NCI-H774 (cell line): ENCODE results near the gene ARMC5.
"Not testable (repeated sequence)": the region's sequence is repeated elsewhere in the genome, so short reads cannot be mapped to it uniquely, and the experiment has no call there.

Experiments
- DNase-seq: peaks from one replicate; lab custom pipeline; 2025; lab: John Stamatoyannopoulos, UW

Gene ARMC5

GRCh38 chr16:31458844-31459686 lies at the start of gene ARMC5:
Gene ARMC5, plus strand, starts transcription at chr16:31459501. Its CDS starts 24 bp downstream, at chr16:31459525.
- DNase-seq: peak; percentile 95

GRCh38 chr16:31410082-31410481 lies 49.2 kb upstream of the ARMC5 start:
- no peak for DNase-seq

DNA sequence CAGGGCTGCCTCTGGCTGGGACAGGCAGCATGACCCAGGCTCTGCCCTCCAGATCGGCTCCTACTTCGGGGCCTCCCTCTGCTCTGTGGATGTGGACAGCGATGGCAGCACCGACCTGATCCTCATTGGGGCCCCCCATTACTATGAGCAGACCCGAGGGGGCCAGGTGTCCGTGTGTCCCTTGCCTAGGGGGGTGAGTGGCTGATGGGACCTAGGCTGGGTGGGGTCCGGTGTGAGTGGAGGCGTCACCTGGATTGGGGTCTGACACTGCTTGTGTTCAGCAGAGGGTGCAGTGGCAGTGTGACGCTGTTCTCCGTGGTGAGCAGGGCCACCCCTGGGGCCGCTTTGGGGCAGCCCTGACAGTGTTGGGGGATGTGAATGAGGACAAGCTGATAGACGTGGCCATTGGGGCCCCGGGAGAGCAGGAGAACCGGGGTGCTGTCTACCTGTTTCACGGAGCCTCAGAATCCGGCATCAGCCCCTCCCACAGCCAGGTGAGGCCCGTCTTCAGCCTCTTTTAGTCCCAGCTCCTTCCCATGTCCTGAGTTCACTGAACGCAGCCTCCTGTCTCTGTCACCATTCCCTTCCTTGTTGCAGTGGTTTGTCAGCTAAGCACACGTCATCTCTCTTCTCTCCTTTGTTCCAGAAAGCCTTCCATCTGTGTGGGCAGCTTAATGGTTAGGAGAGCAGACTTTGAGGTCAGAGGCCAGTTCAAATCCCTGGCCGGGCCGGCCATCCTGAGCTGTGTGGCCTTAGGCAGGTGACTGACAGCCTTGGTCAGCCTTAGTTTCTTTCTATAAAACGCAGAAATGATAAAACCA lies 48.1 kb upstream of the ARMC5 start:
- DNase-seq: no peak

DNA sequence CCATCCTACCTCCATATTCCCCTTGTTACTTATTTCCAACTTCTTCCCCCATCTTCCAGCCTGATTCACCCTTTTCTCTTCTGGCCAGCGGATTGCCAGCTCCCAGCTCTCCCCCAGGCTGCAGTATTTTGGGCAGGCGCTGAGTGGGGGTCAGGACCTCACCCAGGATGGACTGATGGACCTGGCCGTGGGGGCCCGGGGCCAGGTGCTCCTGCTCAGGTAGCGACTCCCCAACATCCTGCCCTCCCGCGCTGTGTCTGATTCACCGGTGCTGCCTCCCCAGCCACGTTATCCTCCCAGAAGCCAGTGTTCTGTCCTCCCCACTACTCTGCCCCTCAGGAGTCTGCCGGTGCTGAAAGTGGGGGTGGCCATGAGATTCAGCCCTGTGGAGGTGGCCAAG lies 46.6 kb upstream of the ARMC5 start:
- no peak for DNase-seq

GRCh38 chr16:31413381-31413780 lies 45.9 kb upstream of the ARMC5 start:
- no peak for DNase-seq

DNA sequence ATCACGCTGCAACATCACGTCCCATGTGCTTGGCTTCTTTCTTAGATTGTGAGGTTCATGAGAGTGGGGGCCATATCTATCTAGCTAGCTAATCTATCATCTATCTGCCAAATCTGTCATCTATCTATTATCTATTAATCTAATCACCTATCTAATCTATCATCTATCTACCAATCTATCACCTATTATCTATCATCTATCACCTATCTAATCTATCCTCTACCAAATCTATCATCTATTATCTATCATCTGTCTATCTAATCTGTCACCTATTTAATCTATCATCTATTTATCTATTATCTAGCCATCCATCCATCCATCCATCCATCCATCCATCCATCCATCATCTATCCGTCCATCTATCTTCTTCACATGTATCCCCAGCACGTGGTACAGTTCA lies 45.4 kb upstream of the ARMC5 start:
- DNase-seq: no peak

- DNase-seq: no peak
Measured at GRCh38 chr16:31414706-31415105, 44.6 kb upstream of the ARMC5 start.

GRCh38 chr16:31416371-31416770 lies 42.9 kb upstream of the ARMC5 start:
- no peak for DNase-seq

DNA sequence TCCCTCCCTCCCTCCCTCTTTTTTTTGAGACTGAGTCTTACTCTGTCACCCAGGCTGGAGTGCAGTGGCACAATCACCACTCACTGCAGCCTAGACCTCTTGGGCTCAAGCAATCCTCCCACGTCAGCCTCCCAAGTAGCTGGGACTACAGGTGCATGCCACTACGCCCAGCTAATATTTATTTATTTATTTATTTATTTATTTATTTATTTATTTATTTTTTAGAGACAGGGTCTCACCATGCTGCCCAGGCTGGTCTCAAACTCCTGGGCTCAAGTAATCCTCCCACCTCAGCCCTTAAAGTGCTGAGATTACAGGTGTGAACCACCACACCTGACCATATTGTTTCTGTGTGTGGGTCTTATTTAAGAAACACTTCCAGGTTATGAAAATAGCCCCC lies 42.3 kb upstream of the ARMC5 start:
- not testable (repeated sequence) for DNase-seq

GRCh38 chr16:31417916-31418315 lies 41.4 kb upstream of the ARMC5 start:
- DNase-seq: no peak

DNA sequence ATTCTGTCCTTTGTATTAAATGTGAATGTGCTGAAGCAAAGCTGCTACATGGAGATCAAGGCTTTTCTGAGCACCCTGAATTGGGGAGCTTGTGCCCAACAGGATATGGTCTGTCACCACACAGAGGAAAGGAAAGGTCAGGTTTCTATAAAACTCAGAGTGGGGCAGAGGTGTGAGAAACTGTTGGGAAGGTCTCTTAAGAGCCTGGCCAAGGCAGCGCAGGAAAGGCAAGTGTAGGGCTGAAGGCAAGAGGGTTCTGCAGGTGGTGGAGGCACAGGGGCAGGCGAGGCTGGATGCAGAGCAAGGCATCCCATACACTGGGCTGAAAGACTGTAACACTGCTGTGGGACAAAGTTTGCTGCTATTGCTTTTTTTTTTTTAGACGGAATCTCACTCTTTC lies 39.3 kb upstream of the ARMC5 start:
- DNase-seq: no peak

GRCh38 chr16:31421587-31421986 lies 37.7 kb upstream of the ARMC5 start:
- no peak for DNase-seq

- no peak for DNase-seq
Measured at GRCh38 chr16:31423241-31423640, 36.1 kb upstream of the ARMC5 start.

GRCh38 chr16:31423801-31424200 lies 35.5 kb upstream of the ARMC5 start:
- DNase-seq: no peak

- no peak for DNase-seq
Measured at GRCh38 chr16:31427441-31428278, 31.6 kb upstream of the ARMC5 start.

- DNase-seq: no peak
Measured at GRCh38 chr16:31428279-31428597, 31.1 kb upstream of the ARMC5 start, which contains the start of gene COX6A2. Gene COX6A2, minus strand, starts transcription at chr16:31428360. Its CDS starts 35 bp downstream, at chr16:31428325.

DNA sequence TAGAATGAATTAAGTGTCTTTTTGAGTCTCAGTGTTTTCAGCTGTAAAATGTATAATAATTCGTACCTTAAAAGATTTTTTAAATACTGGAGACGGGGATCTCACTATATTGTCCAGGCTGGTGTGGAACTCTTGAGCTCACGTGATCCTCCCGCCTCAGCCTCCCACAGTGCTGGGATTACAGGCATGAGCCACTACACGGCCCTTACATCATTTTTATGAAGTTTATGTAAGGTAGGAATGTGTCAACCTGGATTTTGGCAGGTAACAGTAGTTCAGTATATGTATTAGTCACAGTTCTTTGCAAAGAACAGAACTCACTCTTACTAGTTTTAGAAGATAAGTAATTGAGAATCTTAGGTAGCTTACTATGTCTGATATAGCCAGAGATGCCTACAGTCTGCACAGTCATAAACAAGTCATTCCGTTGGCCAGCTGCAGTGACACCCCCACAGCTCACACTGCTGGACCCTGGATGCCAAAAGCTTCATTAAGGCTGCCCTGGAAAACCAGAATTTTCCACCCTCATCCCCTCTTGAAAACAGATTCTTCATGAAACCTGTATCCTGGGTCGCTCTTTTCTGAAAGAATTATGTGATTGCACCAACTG lies 30.6 kb upstream of the ARMC5 start:
- no peak for DNase-seq

DNA sequence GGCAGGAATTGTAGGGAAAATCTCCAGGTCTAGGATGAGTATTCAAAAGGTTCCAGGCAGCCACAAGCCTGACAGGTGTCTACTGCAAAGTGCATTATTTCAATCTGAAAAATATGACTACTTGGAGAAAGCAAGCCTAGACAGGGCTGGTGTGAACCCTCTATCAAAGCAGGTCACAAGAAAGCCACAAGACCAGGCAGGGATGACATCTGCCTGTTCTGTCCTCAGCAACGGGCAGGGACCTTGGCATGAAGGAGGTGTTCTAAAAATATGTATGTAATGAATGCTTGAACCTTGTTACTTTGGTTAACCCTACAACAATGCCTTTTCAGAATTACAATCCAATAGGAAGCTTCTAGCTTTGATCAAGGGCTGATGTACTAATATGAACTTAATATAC lies 30.0 kb upstream of the ARMC5 start:
- no peak for DNase-seq

- DNase-seq: no peak
Measured at GRCh38 chr16:31429796-31430195, 29.5 kb upstream of the ARMC5 start.

- no peak for DNase-seq
Measured at GRCh38 chr16:31430380-31431052, 28.8 kb upstream of the ARMC5 start.
